Activated CD4-positive, alpha-beta T cell treated with anti-CD3 and anti-CD28 coated beads, Interleukin-2, amount 50 U/mL, for 1 hour (primary cell): Measurements from ENCODE around the gene CHCHD3.

Source experiments
- DNase-seq: peaks from one replicate; pipeline ENCODE4 v3.0.0-alpha.2; 2020

CHCHD3 gene

DNA sequence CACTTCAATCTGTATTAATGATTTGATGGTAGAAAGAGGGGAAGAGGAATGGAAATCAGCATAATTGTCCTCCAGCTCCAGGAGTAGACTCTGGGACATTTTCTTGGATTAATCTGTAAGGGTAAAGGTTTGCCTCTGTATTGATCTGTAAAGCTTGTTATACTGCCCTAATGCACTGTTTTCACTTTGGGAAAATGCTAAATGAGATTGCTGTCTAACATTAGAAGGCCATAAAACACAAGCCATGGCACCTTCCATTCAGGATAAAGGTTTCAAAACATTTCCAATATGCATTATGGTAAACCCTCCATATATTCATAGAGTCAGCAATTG lies 282.8 kb downstream of the CHCHD3 start:
- no peak for DNase-seq

DNA sequence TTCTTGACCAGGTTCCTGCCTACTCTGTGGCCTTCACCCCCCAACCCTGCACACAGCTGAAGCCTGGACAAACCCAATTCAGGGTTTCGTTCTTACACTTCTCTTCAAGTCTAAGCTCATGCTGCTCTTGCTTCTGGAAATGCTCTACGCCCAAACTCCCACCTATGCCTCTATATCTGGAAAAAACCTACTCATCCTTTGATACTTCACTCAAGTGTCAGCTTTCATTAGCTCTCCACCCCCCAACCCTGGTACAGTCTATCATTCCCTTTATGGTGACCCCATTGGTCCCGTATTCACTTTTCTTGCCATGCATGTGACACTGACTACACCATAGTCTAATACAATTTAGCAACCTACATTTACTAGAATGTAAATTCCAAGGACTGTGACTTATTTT lies 284.7 kb downstream of the CHCHD3 start:
- DNase-seq: no peak

DNA sequence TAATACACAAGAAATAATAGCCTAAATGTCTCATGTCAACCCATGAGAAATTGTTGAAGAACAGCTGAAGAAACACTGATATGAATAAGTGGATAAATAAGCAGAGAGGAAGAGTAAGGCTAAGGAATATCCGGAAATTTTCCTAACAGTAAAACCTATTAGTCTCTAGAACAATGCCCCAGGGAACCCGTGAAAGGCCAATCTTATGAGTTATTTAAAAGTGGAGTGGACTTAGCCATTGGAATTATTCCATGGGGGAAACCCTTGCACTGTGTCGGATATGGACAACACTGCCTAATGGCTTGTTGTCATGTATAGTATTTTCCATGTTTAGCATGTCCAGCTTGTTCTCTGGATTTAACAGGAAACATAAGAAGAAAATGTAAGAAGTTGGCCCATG lies 288.4 kb downstream of the CHCHD3 start:
- DNase-seq: no peak

DNA sequence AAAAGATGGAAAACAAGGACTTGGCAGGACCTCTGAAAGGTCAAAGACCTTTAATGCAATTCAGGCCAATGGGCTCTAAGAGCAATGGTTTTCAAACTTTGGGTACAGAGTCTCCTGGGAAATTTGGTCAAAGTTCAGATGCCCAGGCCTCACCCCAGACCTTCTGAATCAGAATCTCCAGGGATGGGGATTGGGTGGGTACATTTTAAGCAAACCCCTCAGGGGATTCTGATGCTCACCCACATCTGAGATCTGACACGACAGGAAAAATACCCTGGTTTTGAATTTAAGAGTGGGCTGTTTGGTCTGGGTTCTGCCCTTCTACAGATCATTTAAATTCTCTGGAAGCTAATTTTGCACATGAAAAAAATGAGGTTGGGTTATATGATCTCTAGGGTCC lies 290.9 kb downstream of the CHCHD3 start:
- no peak for DNase-seq

DNA sequence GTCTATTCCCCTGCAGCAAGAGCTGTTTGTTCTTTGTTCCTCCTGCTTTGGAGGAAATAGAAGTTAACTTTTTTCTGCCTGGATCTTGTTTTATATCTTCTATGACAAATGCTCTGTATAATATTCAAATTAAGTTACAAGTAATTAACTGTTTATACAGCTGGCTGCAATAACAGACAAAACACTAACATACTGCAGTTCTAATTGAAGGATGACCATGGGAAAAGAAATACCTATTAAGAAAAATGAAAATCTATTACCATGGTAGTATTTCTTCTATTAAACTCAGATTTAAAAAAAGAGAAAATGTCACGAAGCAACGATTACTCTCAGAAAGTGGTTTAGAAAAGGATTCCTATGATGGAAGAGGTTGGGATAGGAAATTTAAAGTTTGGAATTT lies 291.8 kb downstream of the CHCHD3 start:
- DNase-seq: no peak

DNA sequence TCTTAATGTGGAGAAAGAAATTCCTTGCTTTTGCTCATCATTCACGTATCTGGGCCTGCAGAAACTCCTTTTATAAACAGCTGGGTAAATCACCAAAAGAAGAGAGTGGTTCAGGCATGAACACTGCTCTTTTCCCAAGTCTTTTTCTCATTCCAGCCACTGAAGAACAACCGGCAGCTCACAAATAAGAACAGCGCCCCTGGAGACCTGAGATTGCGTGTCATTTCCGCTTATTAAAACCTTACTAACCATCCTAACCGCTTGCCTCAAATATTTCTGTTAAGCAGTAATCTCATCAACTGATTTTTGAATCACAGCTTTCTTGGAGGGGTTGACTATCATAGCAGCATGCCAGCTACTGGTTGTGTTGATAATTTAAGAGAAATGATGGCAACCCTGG lies 292.6 kb downstream of the CHCHD3 start:
- no peak for DNase-seq

DNA sequence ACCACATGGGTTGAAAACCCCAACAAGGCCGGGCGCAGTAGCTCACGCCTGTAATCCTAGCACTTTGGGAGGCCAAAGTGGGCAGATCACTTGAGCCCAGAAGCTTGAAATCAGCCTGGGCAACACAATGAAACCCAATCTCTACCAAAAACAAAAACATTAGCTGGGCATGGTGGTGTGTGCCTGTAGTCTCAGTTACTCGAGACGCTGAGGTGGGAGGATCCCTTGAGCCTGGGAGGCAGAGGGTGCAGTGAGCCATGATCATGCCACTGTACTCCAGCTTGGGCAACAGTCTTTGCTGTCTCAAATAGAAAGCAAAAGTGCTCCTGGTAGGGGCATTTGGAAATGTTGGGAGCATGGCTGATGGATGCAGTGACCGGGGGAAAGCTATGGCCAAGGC lies 296.0 kb downstream of the CHCHD3 start:
- no peak for DNase-seq

DNA sequence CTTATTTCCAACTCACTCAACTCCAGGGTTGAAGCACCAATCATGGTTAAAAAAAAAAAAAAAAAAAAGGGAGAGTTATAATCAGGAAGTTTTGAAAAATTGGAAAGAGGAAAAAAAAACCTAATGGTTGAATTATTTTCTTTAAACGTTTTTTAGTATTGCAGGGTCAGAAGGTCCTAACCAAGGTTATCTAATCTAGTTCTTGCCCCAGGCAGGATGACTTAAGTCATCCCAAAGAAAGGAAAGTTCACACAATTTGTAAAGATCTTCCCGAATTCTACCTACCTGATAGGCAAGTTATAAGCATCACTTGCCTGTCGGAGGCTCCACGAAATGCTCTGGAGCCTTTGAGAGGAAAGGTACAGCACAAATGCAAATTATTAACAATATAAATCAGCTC lies 297.5 kb downstream of the CHCHD3 start:
- no peak for DNase-seq

DNA sequence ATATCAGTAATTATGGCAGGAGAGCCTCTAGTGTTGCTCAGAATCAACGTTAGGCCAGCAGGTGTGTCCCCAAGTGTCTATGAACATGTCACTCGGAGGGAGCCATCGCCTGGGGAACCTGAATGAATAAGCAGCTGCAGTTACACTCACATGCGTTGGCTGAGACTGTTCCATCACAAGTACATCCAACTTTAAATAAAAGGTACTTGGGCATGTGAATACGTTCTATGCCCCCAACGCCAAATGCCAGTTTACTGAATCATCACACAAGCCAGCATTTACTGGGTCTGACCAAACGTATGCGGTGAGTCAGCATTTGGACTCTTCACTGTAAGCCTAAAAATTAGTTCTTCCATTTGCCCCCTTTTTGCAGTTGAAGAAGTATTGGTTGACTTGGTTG lies 298.1 kb downstream of the CHCHD3 start:
- no peak for DNase-seq

DNA sequence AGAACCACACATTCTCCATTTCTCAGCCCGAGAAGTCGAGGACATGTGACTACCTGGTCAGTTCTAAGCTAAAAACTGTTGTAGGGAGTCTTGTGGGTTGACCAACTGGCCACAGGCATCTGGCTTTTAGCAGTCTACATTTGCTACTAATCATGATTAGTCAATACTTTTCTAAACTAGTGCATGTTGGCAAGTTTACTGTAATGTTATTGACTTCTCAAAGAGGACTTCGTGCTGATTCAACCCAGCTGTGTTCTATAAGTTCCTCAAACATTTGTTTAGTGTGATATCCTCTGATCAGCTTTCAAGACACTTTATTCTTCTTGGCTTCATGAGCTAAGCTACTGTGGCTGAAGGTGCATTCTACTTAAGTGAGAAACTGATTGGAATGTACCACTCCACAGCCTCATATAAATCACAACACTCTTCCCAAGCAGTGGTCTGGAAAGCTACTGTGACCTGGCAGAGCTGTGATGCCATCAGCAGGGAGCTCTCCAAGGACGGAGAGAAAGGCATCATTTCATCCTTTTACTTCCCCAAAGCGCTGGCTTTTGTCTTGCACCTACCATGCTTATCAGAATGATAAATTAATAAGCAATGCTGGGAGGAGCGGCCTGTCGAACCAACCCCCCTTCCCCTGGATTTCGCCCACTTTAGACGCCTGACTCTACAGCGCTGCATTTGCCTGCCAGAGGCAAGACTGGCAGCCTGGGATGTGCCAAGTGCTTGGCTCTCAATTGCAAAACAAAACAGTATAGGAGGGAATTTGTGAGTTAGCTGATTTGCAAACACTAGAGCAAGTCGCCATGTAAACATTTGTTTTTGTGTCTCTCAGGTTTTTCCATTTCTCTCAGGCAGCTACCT lies 298.9 kb downstream of the CHCHD3 start:
- no peak for DNase-seq

DNA sequence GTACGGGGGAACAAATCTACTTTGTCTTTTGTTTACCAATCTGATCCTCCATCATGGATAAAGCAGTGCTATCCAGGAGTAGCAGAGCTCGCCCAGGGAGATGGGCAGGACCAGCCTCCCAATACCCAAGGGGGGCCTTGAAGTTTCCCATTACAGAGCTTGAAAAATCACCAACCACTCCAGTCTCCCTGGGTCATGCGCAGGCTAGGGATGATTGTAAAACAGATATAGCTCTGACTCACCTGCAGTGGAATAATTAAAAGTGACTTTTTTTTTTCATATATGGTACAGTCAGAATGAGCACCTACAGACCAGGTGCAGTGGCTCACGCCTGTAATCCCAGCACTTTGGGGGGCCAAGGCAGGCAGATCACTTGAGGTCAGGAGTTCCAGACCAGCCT lies 301.1 kb downstream of the CHCHD3 start:
- no peak for DNase-seq

DNA sequence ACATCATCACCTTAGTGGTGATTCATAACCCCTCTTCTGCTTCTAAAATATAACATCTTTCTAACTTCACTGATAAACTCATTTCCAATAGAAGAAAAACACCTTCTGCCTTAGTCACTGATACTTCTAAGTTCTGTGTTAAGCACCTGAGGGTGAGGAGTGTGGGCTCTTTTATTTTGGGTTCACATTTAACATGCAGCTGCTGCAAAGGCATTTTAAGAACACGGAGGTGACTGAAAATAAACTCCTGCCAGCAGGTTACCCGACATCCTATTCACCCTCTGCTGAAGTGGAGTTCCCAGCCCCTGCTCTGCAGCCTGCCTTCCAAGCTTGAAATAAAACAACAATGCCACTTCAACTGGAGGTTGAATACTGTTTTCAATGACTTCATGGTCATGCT lies 302.7 kb downstream of the CHCHD3 start:
- DNase-seq: no peak

DNA sequence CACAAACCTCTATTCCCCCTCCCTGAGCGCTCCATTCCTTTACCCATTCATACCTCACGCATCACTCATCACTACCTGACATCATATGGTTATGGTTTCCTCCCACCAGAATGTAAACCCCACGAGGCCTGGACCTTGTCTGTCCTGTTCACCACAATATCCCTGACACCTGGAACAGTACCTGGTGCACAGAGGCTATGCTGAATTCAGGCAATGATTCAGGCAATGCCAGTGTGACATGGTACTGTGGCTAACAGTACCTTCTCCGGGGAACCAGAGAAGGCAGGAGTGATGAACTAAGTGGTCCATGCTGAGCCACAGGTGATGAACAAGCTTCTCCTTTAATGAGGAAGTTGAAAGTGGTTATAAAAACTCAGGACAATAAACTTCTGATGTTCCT lies 303.1 kb downstream of the CHCHD3 start:
- no peak for DNase-seq

DNA sequence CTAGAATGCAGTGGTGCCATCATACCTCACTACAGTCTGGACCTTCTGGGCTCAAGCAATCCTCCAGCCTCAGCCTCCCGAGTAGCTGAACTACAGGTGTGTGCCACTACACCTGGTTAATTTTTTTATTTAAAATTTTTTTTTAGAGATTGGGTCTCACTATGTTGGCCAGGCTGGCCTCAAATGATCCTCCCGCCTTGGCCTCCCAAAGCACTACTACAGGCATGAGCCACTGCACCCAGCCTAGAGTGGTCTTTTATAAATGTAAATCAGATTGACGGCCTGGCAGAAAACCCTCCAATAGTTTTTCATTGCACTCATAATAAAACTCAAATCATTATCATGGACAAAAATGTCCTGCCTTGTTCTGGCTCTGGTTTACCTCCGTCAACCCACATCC lies 303.9 kb downstream of the CHCHD3 start:
- DNase-seq: no peak

DNA sequence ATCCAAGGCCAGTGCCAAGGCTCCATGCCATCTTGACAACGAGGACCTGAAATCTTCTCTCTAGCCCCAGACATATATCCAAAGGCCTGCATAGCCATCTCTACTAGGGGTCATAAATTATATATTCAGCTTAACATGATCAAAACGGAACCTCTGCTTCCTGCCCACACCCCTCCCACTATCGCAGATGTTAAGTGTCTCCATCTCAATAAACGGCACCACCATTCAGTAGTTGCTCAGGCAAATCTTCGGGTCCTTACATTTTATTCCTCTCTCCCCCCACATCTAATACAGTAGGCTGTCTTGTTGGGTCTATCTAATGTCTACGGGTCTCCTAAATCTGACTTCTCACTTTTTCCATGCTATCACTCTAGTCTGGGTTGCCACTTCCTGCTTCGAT lies 304.5 kb downstream of the CHCHD3 start:
- no peak for DNase-seq

DNA sequence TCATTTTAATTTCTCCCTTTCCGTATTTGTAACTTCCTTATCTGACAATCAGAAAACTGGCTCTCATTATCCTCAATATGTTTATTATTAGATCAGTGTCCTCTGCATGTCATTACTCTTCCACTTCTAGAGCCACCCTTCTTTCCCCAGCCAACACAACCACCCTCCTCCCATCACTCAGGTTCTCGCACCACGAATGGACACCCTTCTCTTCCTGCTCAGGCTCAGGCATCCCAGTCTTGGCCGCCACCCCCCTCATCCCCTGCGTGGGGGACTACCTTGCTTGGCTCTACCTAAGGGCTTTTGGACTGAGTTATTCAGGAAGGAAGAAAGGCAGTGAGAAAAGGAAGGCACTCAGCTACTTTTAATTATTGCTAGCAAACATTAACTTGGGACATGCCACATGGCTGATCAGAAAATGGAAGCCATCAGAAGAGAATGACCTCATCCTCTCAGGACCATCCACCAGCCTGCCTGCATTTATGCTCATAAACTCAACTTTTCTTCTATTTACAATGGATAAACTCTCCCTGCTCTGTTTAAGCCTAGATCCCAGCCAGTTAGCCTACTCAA lies 305.8 kb downstream of the CHCHD3 start:
- no peak for DNase-seq

DNA sequence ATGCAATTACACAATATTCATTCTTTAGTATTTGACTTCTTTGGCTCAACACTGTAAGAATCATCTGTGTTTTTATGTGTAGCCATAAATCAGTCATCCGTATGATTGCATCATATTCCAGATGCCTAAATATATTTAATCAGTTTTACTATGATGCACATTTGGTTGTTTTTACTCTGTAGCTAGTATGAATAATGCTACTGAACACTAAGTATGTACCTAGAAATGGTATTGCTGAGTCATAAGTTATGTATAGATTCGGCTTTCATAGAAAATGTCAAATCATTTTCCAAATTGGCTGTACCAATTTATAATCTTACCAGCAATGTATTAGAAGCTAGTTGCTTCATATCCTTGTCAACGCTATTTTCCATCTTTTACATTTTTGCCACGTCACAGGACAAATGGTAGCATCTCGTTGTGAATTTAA lies 308.3 kb downstream of the CHCHD3 start:
- no peak for DNase-seq

DNA sequence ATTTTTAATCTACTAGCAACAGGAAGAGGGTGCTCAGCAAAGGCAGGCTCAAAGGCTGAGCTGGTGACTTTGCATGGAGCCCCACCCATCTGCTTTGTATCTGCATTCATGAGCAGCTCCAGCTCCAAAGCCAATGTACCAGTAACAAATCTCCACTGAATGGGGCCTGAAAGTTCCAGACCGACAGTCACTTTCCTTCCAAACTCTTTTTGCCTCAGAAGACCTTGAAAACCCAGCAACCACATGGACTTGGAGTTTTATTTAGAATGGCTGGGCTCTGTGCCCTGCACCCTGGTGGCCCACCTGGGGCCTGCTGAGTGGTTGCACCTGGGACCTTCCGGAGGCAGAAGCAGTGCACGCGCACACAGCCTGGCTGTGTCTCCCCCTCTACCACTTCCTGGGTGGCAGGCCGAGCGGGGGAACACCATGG lies 310.6 kb downstream of the CHCHD3 start:
- DNase-seq: no peak

DNA sequence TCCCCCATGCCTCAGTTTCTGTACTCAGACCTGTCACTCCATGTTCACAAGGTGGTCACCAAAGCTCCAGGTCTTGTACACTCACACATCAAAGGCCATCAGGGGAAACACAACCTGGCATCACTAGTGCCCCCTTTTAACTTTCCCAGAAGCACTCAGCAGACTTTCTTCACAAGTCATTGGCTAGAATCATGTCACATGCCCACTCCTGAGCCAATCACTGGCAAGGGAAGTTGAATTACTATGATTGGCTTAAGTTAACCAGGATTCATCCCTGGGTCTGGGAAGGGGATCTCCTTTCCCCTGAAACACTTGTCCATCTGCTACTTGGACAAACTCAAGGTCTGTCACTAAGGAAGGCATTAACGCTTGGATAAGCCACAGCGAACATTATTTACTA lies 311.8 kb downstream of the CHCHD3 start:
- DNase-seq: no peak

DNA sequence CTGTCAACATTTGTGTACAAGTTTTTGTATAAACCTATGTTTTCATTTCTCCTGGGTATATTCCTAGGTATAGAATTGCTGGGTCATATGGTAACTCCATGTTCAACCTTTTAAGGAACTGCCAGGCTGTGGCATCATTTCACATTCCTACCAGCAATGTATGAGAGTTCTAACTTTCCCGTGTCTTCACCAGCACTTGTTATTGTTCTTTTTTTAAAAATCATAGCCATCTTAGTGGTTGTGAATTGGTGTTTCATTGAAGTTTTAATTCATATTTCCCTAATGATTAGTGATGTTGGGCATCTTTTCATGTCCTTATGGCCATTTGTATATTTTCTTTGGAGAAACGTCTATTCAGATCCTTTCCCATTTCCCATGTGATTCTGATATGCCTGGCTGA lies 312.6 kb downstream of the CHCHD3 start:
- no peak for DNase-seq

DNA sequence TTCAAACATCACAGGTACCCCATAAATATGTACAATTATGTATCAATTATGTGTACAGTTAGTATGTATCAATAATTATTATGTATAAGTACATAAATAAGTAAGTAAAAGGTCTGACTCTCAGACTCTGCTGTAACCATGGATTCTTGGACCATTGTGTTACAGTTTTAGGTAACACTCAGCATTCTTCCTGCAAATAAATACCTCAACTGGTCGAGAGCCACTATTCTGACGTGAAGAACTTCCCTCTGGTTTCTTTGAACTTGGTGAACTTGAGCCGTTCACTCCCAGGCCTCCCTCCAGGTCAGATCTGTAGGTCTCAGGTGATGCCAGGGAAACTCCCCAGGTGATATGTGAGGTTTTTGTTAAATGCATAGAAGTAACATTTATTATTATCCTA lies 313.8 kb downstream of the CHCHD3 start:
- DNase-seq: no peak

DNA sequence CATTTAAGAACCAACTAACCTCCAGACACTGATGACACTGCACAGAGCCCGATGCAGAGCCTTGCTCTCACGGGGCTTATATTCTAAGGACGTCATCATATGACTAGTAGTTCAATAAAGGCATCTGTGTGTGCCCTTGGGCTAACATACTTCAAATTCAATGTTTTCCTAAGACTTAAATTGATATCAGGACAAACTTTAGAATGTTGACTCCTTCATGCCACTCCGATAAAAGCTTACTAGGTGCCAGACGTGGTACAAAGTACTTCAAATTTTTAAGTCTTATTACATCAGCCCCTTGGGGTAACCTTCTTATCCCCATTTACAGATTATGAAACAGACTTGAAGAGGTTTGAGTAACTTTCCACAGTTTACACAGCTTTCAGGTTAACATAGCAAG lies 314.5 kb downstream of the CHCHD3 start:
- DNase-seq: no peak

DNA sequence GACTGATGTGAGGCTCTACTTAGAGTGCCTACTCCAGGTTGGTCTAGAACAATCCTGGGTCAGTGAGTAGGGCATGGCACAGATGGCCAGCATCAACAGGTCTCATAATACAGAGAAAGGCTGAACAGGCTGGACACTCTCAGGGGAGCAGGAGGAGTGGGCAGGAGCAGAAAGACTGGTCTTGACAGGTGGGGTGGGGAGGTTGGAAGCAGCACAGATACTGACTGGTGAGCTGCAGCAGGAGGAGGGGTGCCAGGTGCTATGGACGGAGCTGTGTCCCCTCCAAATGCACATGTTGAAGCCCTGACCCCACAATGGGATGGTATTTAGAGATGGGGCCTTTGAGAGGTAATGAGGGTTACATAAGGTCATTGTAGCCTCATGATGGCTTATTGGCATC lies 315.2 kb downstream of the CHCHD3 start:
- no peak for DNase-seq

DNA sequence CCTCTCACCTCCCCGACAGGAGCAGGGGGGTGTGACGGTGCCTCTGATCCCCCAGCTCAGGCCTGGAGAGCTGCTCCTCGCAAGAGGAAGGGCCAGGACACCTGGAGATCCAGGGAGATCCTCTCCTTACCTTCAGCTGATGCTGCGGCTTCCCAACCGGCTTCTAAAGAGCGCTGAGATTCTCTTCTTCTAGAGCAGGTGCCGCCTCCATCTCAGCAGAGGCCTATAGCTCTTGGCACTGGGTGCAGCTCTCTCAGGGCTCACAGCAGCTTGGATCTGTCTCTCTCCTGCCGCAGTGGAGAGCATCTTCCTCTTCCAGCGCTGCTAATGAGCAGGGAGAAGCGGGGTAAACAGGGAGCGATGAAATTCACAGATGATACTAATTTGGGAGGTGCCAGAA lies 316.0 kb downstream of the CHCHD3 start:
- DNase-seq: no peak

DNA sequence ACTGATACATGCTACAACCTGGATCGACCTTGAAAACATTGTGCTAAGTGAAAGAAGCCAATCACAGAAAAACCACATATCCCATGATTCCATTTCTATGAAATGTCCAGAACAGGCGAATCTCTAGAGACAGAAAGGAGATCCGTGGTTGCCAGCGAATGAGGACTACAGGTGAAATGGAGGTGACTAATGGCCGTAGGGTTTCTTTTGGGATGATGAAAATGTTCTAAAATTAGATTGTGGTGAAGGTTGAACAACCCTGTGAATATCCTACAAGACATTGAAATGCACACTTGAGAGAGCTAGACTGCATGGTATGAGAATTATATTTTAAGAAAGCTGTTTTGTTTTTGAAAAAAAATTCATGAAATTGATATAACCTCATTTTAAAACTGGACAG lies 317.1 kb downstream of the CHCHD3 start:
- DNase-seq: no peak
